HG02870 (cell line): ENCODE data around the gene GJD3.

ENCODE experiments used
- ATAC-seq: cut with Tn5 transposase; IDR thresholded peaks from one replicate; pipeline ENCODE4 v1.9.1; 2021; ENCODE audit warnings: mild to moderate bottlenecking, moderate library complexity; ENCODE audit not compliant: unreplicated experiment

The GJD3 gene

DNA sequence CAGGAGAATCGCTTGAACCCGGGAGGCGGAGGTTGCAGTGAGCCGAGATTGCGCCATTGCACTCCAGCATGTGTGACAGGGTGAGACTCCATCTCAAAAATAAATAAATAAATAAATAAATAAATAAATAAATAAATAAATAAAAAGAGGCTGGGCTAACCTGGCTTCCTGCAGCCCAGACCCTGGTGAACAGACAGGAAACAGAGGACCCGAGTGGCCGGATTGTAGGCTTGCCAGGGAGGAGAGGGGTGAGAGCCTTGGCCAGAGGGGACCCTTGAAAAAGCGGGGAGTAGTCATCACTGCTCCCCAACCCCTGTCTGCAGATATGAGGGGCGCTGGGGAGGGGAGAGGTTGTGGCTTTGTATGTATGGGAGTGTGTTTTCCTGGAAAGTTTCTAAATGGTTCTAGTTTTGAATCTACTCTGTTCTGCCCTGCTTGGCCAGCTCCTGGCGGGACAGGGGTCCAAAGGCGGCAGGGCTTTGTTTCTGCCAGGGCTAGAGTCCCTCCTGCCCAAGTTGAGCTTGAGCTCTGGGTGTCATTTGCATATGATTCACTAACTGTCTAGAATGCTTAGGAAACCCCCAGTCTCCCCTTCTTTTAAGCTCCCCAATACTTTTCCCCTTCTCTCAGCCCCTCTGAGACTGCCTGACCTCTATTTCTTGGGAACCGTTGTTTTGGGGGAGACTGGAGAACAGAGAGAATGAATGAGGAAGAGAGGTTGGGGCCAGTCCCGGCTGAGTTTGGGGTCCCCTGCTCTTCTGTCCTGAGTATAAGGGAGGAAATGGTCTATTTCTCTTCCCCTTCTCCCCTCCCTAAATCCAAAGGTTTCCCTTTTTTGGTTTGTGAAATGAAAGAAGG, 39.2 kb downstream of the GJD3 start:
- ATAC-seq = no peak

DNA sequence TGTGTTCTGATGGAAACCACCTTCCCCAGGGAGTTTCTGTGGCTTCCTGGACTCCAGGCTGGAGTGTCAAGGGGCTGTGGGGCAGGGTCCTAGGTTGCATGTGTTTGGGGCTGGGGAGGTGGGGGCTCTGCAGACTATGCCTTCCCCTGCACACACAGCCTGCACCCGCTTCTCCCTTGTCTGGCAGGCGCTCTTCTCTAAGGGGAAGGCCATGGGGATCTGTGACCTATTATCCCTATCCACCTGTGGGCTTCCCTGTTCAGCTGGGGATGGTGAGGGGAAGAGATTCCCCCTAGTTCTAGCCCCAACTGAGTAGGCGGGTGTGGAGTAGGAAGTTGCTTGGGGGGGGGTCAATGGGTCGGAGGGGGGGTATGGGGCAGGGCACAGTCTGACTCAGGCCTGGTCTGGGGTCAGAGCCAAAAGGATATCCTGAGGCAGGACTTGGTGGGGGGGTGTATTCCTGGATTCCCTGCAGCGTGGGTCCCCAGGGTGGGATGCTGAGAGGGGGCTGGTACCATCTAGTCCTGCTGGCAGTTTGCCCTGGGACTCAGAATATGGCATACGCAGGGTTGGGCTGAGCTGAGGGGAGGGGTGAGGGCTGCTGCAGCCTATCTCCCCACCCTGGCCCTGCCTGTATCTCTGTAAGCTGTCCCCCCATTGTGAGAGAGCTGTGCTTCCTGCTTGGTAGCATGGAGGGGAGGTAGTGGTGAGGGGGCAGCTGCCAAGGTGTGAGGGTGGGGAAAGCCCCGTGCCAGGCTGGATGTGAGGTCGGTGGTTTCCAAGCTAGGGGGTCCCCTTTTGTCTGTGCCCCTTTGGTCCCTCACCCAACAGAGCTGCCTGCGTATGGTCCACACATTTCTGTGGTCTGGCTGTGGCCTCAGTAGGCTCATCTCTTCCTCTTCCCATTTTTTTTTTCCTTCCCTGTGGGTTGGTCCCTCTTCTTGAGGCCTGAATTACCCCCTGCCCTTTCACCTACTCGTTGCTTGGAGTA, 40.9 kb downstream of the GJD3 start:
- ATAC-seq = no peak

DNA sequence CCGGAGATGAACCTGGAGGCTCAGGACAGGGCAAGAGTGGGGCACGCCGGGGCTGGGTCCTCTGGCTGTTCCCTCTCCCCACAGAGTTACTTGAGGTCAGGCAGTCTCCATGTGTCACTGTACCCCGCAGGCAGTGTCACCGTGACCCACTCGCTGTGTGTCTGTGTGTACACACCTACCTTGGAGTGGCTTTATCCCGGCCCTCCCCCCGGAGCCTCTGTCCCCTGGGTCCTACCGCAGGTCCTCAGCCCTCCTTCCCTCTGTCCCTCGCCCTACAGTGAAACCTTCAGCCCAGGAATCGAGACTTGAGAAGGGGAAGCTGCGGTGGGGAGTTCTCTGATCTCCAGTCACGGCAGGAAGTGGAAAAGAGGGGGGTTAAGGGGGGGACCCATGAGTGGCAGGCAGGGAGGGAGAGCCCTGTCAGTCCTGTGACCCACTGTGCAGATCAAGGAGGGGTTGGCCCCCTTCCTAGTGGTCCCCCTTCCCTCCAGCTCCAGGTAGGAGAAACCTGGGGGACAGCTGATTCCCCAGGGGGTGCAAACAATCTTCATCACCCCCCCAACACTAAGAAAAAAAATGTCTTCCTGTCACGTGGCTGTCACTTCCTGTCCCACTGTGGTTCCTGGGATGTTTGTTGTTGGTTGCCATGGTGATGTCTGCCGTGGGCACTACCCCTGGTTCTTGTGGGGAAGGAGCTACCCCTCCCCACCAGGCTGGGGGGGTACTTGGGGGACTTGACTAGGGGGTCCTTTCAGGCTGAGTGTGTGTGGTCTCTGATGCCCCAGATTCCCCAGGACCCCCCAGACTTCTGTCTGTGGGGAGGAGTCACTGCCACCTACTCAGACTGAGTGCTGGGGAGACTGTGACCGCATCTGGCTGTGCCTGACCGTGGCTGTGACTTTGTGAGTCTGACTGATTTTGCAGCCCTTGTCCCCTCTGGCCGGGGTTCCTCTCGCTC, 41.9 kb downstream of the GJD3 start:
- ATAC-seq = no peak

DNA sequence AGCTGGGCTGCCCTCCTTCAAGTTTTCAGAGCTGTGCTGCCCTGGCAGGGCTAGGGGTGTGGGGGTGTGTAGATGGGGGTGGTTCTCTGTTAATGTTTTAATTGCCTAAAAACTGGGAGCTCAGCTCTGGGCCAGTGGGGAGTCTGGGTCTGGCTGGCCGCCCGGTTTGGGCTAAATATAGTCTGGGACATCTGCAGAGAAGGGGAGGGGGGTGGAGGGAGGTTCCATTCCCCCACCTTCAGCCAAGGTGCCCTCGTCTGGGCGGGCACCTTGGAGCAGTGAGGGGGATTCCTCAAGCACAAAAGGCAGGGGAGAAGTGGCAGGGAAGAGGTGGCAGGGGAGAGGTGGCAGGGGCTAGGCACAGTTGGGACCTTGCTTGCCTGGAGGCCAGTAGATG, 42.6 kb downstream of the GJD3 start:
- no peak for ATAC-seq

DNA sequence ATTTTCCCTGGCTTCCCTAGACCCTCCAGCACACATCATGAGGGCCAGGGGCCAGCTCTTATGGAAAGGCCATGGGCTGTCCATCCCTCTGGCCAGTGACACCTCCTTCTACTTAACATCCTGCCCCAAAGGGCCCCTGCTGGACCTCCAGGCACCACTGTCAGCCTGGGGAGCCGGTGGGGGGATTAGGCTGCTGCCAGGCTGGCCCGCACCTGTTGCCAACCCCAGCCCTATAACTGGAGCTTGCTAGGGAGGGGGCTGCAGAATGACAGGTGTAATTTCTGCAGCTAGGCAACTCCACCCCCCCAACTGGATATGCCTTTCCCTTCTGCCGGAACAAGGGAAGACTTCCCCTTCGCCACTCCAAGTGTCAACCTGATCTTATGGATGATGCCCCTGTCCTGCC, 43.0 kb downstream of the GJD3 start:
- no peak for ATAC-seq

DNA sequence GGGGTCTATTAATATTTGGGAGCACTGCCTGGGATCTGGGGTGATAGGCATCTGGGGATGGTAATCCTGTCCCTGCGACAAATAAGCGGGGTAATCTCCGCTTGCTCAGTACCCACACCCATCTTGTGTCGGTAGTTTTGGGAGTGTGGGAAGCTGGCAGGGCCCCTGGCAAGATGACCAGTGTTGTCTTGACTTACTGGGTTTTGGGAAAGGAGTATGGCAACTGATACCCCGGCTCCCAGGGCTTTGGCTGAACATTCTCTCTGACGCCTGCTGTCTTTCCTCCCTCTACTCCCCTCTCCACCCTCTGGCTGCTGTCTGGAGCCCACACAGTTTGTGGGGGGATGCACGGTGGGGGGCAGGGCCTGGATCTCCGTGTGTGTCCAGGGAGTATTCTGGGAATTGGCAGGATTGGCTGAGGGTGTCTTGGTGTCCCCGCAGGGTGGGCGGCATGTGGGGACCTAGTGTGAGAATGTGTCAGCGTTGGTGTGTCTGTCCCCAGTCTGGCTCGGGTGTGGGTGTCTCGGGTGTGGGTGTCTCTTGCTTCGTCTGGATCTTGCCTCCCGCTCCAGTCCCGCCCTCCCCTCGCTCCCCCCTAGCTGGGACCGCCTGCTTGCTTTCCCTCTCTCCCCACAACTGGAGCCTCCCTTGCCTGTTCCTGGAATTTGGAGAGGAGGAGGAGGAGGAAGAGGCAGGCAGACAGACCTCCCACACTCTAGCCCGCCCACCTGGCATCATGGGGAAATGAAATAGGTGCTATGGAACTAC, 43.6 kb downstream of the GJD3 start:
- ATAC-seq = no peak

DNA sequence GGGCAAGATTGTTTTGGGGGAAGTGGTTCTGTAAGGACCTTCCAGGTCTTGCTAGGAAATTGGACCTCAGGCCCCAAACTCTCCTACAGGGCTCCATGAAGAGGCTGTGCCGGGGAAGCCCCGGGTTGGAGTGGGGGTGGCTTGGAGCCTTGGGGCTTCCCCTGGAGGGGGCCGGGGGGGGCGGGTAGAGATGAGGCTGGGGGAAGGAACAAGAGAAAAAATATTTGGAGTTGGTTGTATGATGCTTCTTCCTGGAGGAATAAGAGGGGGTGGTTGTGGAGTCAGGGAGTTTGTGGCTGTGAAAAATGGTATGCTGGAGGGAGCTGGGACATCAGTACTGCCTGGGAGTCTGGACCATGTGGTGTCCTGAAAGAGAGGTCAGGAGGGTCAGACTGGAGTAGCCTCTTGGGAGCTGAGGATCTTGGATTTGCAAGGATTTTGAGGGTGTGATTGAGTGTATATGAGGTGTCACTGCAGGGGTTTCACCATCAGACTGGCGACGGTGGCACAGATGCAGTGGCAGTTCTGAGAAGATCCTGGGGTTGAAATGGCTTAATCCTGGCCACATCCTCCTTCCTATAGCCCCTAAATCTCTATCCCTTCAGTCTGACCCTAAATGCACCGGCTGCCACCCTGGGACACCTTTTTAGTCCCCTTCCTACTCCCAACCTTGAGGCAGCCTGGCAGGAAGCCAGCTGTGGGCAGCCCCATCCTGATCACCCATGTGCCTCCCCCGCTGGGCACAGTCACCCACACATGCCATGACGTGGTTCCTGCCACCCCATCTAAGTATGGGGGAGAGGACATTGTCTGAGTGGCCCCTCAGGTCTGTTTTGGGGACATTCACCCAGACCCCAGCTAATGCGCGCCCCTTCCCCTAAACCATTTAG, 44.6 kb downstream of the GJD3 start:
- ATAC-seq = no peak

DNA sequence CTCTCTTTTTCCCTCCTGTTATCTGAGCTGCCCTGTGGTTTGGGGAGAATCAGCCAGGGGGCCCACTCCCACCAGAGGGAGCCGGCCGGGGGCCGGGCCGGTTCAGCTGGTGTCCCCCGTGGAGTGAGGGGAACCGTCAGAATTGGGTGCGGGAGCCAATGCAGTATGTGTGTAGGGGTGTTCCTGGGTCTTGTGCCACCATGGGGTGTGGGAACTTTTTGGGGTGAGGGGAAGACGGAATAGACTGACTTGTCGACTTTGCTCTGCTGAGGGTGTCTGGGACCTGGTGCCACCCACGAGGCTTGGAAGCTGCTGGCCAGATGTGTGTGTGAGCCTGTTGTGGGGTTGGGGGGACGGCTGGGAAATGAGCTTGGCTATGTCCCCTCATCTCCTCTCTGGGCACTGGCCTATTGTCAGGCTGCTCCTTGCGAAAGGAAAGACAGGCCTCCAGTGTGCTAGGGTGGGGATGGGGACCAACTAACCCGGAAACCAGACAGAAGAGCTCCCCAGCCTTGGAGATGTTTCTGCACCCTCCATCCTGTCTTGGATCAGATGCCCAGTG, 45.6 kb downstream of the GJD3 start:
- no peak for ATAC-seq

DNA sequence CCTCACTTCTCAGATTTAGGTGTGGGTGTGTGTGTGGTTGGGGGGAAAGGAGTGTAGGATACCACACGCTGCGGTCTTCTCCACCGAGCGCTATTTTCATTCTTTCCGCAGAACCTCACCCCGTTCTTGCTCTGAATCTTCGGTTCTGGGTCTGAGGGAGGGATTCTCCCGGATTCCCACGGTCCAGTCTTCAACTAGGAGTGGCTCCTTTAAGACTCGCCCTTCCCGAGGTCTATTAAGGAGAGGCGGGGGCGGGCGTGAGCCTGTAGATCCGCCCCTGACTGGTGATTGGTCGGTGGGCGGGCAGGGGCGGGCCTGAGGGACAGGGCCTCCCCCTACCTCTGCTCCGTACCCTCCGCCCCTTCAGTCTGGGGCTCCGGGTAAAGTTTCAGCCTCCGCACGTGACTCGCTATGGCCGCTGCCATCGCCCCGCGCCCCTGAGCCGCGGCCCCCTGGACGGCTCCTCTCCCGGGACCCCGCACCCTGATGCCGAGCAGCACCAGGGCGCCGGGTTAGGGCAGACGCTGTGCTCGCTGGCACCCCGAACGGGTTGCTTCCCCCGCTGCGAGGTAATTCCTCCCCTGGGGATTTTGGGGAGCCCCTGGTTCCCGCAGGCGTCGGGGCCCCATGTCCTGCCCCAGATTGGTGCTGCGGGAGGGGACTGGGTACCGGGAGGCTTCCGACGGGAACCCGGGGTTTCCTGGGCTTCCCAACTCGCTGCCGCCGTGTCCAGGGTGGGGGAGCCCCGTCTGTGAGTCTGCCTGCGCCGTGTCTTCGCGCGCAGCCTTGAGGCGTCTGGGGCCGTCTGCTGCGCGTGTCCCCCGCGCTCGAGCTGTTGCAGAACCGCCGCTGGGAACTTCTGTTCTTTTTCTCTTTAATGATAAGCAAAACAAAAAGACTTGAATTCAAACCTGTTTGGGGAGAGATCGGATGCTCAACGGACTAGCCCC, 46.4 kb downstream of the GJD3 start:
- ATAC-seq = peak; percentile 63

DNA sequence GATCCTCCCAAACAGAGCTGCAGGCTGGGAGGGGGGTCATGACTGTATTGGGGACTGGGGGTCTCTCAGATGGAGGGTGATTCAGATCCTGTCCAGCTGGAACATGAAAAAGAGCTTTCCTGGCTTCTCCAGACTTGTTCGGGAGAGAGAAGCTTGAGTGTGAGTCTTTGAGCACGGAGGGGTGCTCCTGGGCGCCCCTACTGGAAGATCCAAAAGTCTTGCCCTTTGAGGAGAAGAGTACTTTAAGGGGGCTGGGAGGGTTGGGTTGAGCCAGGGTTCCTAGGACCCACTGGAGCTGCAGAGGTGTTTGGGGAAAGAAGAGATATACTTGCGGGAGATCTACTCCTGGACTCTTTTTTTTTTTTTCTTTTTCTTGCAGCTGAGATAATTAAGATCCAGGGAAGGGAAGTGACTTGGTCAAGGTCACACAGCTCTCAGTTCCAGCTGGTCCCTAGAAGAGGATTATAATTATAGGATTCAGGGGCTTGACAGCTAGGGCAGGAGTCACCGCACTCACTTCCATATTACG, 47.1 kb downstream of the GJD3 start:
- ATAC-seq = no peak

DNA sequence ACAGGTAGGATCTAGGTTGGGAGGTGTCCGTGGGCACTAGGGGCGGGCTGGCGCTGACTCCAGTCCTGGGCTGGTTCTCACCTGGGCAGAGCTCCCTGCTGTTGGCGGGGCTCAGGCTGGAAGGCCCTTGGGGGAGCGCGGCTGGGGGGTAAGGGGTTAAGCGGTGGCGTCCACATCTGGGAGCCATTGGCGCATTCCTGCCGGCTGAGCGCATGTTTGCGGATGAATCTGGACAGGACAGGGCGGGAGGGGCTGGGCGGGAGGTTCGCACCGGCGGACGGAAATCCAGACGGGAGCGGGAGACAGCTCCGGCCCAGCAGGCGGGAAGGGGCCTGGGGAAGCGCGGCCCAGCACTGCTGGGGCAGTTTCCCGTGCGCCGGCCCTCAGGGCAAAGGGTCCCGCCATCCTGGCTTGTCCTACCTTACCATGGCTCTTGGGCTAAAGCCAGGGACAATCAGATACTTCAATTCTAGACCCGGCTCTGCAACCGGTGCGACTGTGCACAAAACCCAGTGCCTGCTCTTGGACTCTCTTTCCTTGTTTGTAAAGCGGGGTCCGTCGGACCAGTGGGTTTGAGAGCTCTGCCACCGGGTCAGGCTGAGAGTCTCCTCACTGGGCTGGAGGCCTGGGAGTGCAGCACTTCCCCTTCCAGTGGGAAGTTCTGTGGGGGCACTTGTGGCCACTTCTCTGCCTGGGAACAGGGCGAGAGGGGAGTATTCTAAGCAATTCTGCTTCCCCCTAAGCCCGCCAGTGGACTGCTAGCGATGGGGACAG, 47.8 kb downstream of the GJD3 start:
- ATAC-seq = no peak

DNA sequence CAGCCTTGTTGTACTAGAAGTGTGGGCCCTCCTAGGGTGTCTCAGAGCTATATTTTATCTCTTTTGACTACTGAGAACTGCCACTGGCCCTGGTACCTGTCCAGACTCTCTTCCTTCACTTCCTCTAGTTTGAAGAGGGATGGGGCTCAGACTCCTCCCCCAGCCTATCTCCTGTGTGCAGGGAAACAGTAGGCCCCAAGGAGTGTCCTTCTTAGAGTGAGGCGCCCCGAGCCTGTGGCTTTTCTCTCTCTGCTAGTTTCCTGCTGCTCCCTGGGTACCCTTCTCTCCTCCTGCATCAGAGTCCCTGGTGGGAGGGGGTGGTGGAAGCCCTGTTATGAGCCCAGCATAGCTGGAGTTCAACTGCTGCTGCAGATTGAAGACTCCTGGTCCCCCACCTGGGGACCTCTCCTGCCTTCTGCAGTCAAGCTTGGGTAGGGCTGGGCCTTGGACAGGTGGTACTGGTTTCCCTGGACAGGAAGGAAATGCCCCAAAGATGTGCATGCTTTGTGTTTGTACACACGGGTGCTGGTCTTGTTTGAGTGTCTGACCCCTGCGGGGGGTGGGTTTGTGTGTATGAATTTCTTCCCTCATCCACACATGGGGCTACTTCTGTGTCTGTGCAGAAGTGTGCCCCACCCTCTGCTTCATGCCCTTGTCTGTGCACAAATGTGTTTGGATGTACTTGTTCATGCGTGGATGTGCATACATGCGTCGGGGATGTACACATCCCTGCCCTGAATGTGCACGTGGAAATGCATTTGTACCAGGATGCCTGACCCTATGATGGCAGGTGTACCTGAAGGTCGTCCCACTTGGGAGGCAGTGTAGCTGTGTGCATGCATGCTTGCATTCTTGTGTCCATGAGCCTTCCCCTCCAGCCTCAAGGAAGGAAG, 48.6 kb downstream of the GJD3 start:
- ATAC-seq = no peak

DNA sequence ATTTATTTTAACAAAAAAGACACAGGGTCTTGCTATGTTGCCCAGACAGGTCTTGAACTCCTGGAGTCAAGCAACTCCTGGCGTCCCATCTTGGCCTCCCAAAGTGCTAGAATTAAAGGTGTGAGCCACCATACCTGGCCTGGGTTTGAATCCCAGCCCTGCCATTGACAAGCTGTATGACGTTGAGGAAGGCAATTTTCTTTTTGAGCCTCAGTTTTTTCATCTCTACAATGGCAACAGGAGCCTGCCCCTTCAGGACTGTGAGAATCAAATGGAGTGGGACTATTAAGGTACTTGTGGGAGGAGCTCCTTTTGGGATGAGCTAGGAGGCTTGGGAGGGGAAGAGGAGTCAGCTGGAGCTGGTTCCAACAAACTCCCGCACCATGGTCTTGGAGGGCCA, 49.3 kb downstream of the GJD3 start:
- no peak for ATAC-seq

DNA sequence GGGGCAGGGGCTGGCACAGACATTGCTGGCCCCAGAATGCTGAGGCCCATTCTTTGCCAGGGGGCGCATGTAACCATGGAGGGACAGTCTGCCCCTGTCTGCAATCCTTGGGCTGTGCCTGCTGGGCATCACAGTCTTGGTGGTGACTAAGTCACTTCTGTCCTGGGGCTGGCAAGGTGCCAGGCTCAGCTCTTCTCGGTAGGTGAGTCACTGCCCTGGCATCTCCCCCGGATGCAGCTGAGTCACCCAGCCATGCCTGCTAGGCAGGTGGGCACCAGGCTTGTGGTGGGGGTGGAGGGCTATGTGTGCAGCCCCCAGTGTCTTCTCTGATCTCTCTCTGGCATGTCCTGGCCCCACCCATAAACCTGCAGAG, 50.0 kb downstream of the GJD3 start:
- ATAC-seq = no peak
